Midbrain (tissue), 1 donor: ENCODE results near the gene SCO1.
"Not testable (repeated sequence)": the region's sequence is repeated elsewhere in the genome, so short reads cannot be mapped to it uniquely, and the experiment has no call there.

Experiments used
- DNase-seq: peaks from one replicate; lab custom pipeline; 2025; lab: John Stamatoyannopoulos, UW

Gene SCO1

GRCh38 chr17:10697092-10698081, at the start of gene SCO1, which contains the start of gene ADPRM:
SCO1 (minus strand) TSS chr17:10697533; CDS start chr17:10697507, 26 bp downstream.
ADPRM (plus strand) TSS chr17:10697594; CDS start chr17:10704927, 7,333 bp downstream.
- peak; percentile 97 for DNase-seq

- no peak for DNase-seq
These were observed 47.9 kb upstream of the SCO1 start for GRCh38 chr17:10745231-10745630.

- no peak for DNase-seq
These were observed 47.2 kb upstream of the SCO1 start for GRCh38 chr17:10744501-10745000.

GRCh38 chr17:10743316-10744009, 46.1 kb upstream of the SCO1 start:
- DNase-seq: no peak

- DNase-seq: no peak
These were observed 45.1 kb upstream of the SCO1 start for GRCh38 chr17:10742431-10742830.

GRCh38 chr17:10741416-10742135, 44.2 kb upstream of the SCO1 start:
- DNase-seq: no peak

GRCh38 chr17:10739386-10739785, 42.1 kb upstream of the SCO1 start:
- no peak for DNase-seq

GRCh38 chr17:10738521-10739258, 41.4 kb upstream of the SCO1 start:
- no peak for DNase-seq

- DNase-seq: no peak
These were observed 40.4 kb upstream of the SCO1 start for GRCh38 chr17:10737736-10738135.

- peak; percentile 62 for DNase-seq
These were observed 39.9 kb upstream of the SCO1 start for GRCh38 chr17:10737168-10737622.

- no peak for DNase-seq
These were observed 38.5 kb upstream of the SCO1 start for GRCh38 chr17:10735821-10736220.

GRCh38 chr17:10735251-10735650, 37.9 kb upstream of the SCO1 start:
- DNase-seq: no peak

- DNase-seq: no peak
These were observed 36.3 kb upstream of the SCO1 start for GRCh38 chr17:10733666-10734065.

GRCh38 chr17:10732121-10732520, 34.8 kb upstream of the SCO1 start:
- DNase-seq: not testable (repeated sequence)

- DNase-seq: no peak
These were observed 34.1 kb upstream of the SCO1 start for GRCh38 chr17:10731408-10731879.

- DNase-seq: not testable (repeated sequence)
These were observed 32.9 kb upstream of the SCO1 start for GRCh38 chr17:10730247-10730646.

GRCh38 chr17:10729334-10730193, 32.2 kb upstream of the SCO1 start, which contains the start of gene TMEM220:
TMEM220 (minus strand) TSS chr17:10730023; CDS start chr17:10729851, 172 bp downstream.
- peak; percentile 71 for DNase-seq

GRCh38 chr17:10728331-10728892, 31.1 kb upstream of the SCO1 start:
- DNase-seq: no peak

- no peak for DNase-seq
These were observed 29.9 kb upstream of the SCO1 start for GRCh38 chr17:10727192-10727591.
